GM19455 (cell line): ENCODE results near the gene KIAA1328.
"Not testable (repeated sequence)": the region's sequence is repeated elsewhere in the genome, so short reads cannot be mapped to it uniquely, and the experiment has no call there.

Experiments used
- ATAC-seq: cut with Tn5 transposase; IDR thresholded peaks from one replicate; pipeline ENCODE4 v1.9.1; 2021; ENCODE audit not compliant: unreplicated experiment

KIAA1328 gene

GRCh38 chr18:37135177-37135576, 306.2 kb downstream of the KIAA1328 start:
- ATAC-seq, result no peak

DNA sequence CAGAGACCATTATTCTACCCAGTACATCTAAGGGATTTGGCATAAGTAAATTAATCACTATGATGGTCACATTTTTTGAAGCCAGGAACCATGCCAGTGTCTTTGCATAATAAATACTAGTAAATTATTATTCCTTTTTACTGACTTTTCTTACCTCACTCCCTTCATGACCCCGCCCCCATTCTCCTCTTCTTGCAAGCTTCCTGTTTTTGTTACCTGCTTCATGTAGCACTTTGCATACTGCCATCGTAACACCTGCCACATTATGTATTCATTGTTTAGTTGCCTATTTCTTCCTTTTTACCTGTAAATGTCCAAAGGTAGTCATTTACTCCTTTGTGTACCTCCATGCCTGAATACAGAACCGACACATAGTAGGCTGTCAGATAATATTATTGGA, 309.5 kb downstream of the KIAA1328 start:
- no peak for ATAC-seq

GRCh38 chr18:37139876-37140275, 310.9 kb downstream of the KIAA1328 start:
- no peak for ATAC-seq

GRCh38 chr18:37144921-37145320, 316.0 kb downstream of the KIAA1328 start:
- ATAC-seq, result no peak

GRCh38 chr18:37156330-37156942, 327.5 kb downstream of the KIAA1328 start:
- no peak for ATAC-seq

GRCh38 chr18:37160038-37160820, 331.3 kb downstream of the KIAA1328 start:
- no peak for ATAC-seq

DNA sequence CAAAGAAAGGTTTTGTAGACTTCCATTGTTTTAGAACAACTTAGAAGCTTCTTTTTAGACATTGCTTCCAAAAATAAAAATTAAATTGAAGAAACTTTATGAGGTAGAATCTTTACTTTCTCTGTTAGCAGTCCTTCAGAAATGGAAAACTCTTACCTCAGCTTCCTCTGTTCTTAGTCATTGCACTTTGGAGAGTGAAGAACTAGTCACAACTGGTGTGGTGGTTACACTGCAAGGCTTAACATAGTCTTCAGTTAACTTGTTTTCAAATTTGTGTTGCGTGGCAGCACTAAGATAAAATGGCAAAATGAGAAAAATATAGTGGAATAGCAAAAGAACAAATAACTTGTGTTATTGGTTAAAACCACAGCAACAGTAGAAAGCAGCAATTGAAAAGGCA, 332.6 kb downstream of the KIAA1328 start:
- ATAC-seq, result no peak

DNA sequence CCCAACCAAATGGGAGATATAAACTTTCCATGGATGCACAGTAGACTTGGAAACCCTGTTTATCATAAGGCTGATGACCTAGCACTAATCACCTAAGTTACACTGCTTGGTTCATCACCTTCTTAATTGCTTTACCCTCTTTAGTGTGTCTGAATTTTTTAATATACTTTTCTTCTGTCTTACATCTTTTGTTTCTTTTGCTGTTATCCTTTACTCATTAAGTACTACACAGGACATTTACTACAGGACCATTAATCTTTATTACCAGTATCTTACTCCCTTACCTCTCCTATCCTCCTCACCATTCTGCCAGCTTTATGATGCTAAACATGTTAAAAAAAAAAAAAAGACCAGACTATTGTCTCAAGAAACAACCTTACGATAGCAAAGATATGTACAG, 333.6 kb downstream of the KIAA1328 start:
- ATAC-seq, result no peak

DNA sequence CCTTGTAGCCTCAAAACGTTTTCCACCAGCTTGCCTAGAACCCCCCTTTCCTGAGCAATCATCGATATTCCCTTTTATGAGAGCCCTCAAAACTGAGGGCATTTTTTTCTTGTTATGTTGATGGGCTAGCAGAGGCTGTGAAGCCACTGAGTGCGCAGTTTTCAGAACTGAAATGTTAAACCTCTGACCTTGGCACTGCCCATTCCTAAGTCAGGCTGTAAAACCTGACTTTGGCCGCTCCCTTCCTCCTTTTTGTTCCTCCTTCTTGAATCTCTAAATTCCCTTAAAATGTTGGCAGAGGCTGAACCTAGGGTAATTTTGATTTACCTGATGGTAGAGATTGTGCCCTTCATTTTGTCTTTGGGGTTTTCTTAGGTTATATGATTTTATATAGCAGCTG, 334.2 kb downstream of the KIAA1328 start:
- no peak for ATAC-seq

- ATAC-seq, result no peak
These were observed 337.6 kb downstream of the KIAA1328 start for GRCh38 chr18:37166491-37166890.

GRCh38 chr18:37166966-37167365, 338.0 kb downstream of the KIAA1328 start:
- not testable (repeated sequence) for ATAC-seq

GRCh38 chr18:37170984-37171383, 342.1 kb downstream of the KIAA1328 start:
- no peak for ATAC-seq

- ATAC-seq, result no peak
These were observed 344.5 kb downstream of the KIAA1328 start for GRCh38 chr18:37173384-37173783.

GRCh38 chr18:37175727-37176620, 347.0 kb downstream of the KIAA1328 start:
- ATAC-seq, result no peak

- no peak for ATAC-seq
These were observed 347.7 kb downstream of the KIAA1328 start for GRCh38 chr18:37176621-37176934.

- no peak for ATAC-seq
These were observed 350.5 kb downstream of the KIAA1328 start for GRCh38 chr18:37179384-37179783.

GRCh38 chr18:37180086-37180485, 351.2 kb downstream of the KIAA1328 start:
- ATAC-seq, result no peak

DNA sequence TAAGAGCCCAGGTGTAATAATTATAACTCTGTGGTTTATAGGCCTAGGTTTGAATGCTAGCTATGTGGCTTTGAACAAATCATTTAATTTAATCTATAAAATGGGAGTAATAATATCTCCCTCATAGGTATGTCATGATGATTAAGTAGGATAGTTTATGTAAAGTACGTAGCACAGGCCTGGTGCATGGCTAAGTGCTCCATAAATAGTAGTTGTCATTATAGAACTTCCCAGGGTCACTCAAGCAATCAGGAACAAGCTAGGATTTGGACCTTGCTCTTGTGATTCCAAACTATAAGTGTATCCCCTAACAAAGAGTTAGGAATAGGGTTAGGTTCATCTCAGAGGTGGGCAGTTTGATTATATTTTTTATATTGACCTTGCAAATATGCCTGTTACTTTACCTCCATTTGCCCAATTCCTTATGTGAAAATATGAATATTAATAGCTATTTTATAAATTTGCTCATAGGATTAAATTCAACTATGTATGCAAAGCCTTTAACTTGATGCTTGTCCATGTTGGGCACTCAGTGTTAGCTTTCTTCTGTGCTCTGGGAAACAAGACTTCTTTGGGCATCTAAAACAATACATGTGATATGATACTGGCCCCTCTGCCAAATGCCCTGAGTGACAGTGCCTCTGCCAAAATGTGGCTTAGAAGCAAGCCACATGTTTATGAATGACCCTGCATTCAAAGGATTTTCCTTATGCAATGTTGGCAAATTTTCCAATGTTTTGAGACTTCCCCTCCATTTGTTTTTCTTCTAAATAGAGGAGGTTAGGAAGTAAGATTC, 353.6 kb downstream of the KIAA1328 start:
- no peak for ATAC-seq

DNA sequence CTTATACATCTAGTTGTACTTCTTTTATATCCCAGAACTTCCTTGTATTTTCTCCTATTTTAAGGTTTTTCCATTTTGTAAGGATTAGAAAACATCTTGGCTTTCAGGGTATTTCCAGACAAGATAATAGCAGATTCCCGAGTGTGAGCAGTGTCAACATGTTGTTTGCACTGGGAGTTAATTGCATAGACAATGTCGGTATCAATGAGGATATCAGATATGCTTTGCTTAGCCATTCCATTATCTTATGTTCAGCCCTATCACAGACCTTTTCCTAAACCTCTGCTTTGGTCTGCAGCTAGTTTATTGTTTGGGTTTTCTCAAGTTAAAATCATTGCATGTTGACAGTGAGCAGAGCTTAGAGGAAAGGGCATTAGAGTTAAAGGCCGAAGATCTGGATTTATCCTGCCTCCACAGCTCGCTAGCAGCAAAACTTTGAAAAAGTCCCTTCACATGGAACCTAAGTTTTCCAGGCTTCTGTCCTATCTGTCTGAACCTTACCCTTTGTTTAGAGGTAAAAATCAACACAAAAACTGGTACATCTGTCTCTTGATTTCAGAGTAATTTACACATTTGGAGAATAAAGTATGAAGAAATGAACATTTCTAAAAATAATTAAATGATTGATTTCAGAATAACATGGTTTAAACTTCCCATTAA, 355.4 kb downstream of the KIAA1328 start:
- ATAC-seq, result no peak

DNA sequence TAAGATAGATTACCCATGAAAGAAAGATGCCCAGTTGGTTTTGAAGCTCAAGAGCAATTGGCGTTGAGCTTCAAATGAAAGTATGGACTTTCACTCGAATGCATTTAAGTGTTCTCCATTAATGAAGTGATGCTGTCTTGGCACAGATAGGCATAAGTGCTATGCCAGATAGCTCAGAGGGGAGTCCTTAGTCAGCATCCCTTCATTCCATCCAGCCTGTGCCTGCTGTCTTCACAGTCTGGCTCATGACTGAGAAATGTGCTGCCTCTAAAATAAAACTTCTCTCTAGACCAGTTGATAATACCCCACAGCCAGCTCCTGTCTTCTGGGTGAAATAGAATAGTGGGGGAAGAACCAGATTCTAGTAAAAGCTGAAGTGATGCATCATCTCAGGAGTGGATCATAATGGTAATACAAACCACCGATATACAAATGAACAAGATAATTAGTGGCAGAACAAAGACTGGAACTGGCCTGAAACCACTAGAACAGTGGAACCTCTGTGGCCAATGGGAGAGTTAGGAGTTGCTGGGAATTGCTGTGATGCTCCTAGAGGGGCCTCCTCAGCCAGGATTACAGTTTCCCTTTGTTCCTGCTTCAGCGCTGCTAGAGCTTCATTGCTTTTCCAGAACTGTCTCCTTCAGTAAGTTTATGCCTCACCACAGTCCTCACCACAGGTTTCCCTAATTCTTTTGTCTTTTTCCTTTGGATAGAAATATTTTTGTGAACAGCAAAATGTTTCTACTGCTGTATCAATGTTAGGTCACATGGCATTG, 359.3 kb downstream of the KIAA1328 start:
- ATAC-seq, result no peak
